Measurements from ENCODE around the gene CYFIP2.

CYFIP2 gene

DNA sequence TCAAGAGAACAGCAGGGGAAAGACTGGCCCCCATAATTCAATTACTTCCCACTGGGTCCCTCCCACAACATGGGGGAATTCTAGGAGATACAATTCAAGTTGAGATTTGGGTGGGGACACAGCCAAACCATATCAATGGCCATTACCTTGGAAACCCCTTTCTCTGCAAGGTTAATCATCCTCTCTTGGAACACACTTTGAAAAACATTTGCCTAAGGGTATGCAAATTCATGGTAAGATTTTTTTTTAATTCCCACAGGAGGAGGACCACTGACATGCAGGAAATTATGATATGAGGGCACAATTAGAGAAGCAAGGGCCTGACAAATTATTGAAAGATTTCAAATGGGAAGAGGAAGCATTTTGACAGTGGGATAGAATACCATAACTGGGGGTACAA is 132.4 kb downstream of the CYFIP2 start:
- ATAC-seq: no peak
- TF ChIP-seq OSR1 (CRISPR knock-in tag; IDR thresholded peaks at IDR 0.05) (no peak), BACH2 (CRISPR knock-in tag; IDR thresholded peaks at IDR 0.05; ENCODE audit: borderline replicate concordance) (no peak), ZNF8 (CRISPR knock-in tag; IDR thresholded peaks at IDR 0.05) (no peak), ISL1 (CRISPR knock-in tag; IDR thresholded peaks at IDR 0.05) (no peak), RARB (CRISPR knock-in tag; IDR thresholded peaks at IDR 0.05) (no peak), TOX (CRISPR knock-in tag; IDR thresholded peaks at IDR 0.05; ENCODE audit: borderline replicate concordance) (no peak), ZFP3 (CRISPR knock-in tag; IDR thresholded peaks at IDR 0.05) (no peak), PPARA (CRISPR knock-in tag; IDR thresholded peaks at IDR 0.05; ENCODE audit: borderline replicate concordance) (no peak), ZNF565 (CRISPR knock-in tag; conservative IDR thresholded peaks at IDR 0.05; ENCODE audit: low read depth) (no peak), ZNF70 (CRISPR knock-in tag; IDR thresholded peaks at IDR 0.05) (no peak), ARNTL (CRISPR knock-in tag; IDR thresholded peaks at IDR 0.05; ENCODE audit: borderline replicate concordance, low read depth) (no peak), ESRRG (CRISPR knock-in tag; IDR thresholded peaks at IDR 0.05) (no peak), GLIS3 (CRISPR knock-in tag; IDR thresholded peaks at IDR 0.05) (no peak), ZC3H10 (CRISPR knock-in tag; IDR thresholded peaks at IDR 0.05) (no peak)
- TF ChIP-seq, protein P1, sequence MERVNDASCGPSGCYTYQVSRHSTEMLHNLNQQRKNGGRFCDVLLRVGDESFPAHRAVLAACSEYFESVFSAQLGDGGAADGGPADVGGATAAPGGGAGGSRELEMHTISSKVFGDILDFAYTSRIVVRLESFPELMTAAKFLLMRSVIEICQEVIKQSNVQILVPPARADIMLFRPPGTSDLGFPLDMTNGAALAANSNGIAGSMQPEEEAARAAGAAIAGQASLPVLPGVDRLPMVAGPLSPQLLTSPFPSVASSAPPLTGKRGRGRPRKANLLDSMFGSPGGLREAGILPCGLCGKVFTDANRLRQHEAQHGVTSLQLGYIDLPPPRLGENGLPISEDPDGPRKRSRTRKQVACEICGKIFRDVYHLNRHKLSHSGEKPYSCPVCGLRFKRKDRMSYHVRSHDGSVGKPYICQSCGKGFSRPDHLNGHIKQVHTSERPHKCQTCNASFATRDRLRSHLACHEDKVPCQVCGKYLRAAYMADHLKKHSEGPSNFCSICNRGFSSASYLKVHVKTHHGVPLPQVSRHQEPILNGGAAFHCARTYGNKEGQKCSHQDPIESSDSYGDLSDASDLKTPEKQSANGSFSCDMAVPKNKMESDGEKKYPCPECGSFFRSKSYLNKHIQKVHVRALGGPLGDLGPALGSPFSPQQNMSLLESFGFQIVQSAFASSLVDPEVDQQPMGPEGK (CRISPR knock-in tag; IDR thresholded peaks at IDR 0.05; ENCODE audit: borderline replicate concordance): no peak
- TF ChIP-seq, protein P2, sequence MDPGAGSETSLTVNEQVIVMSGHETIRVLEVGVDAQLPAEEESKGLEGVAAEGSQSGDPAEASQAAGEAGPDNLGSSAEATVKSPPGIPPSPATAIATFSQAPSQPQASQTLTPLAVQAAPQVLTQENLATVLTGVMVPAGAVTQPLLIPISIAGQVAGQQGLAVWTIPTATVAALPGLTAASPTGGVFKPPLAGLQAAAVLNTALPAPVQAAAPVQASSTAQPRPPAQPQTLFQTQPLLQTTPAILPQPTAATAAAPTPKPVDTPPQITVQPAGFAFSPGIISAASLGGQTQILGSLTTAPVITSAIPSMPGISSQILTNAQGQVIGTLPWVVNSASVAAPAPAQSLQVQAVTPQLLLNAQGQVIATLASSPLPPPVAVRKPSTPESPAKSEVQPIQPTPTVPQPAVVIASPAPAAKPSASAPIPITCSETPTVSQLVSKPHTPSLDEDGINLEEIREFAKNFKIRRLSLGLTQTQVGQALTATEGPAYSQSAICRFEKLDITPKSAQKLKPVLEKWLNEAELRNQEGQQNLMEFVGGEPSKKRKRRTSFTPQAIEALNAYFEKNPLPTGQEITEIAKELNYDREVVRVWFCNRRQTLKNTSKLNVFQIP (CRISPR knock-in tag; IDR thresholded peaks at IDR 0.05; ENCODE audit: borderline replicate concordance, low read depth): no peak
- TF ChIP-seq, protein P3, sequence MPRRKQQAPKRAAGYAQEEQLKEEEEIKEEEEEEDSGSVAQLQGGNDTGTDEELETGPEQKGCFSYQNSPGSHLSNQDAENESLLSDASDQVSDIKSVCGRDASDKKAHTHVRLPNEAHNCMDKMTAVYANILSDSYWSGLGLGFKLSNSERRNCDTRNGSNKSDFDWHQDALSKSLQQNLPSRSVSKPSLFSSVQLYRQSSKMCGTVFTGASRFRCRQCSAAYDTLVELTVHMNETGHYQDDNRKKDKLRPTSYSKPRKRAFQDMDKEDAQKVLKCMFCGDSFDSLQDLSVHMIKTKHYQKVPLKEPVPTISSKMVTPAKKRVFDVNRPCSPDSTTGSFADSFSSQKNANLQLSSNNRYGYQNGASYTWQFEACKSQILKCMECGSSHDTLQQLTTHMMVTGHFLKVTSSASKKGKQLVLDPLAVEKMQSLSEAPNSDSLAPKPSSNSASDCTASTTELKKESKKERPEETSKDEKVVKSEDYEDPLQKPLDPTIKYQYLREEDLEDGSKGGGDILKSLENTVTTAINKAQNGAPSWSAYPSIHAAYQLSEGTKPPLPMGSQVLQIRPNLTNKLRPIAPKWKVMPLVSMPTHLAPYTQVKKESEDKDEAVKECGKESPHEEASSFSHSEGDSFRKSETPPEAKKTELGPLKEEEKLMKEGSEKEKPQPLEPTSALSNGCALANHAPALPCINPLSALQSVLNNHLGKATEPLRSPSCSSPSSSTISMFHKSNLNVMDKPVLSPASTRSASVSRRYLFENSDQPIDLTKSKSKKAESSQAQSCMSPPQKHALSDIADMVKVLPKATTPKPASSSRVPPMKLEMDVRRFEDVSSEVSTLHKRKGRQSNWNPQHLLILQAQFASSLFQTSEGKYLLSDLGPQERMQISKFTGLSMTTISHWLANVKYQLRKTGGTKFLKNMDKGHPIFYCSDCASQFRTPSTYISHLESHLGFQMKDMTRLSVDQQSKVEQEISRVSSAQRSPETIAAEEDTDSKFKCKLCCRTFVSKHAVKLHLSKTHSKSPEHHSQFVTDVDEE (CRISPR knock-in tag; IDR thresholded peaks at IDR 0.05): no peak

DNA sequence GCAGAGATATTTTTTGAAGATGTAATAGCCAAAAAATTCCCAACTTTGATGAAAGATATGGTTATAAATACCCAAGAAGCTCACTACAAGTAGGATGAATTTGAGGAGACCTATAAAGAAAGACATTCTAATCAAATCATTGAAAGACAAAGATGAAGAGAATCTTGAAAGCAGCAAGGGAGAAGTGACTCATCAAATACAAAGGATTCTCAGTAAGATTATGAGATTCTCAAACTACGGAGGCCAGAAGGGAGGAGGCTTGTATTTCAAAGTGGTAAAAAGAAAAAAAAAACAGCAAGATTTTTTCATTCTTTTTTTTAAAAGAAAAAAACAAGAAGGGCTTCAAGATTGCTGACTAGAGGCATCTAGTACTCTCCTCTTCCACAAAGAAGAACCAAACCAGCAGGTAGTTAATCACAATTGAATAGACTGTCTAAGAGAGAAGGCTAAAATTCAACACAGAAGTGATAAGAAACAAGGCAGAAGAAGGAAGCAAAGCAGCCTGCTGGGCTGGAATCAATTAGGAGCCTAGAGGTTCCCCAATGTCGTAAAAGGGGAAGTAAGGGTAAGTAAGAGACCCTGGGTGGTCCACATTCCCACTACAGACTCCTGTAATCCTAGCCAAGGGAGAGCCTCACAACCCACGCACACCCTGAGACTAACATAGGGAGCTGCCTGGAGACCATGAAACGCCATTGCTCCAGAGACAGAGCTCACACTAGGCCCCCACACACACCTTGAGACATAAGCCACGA is 135.0 kb downstream of the CYFIP2 start:
- TF ChIP-seq, protein P1 (CRISPR knock-in tag; IDR thresholded peaks at IDR 0.05; ENCODE audit: borderline replicate concordance): no peak
- TF ChIP-seq RARB (CRISPR knock-in tag; IDR thresholded peaks at IDR 0.05) (no peak), PPARA (CRISPR knock-in tag; IDR thresholded peaks at IDR 0.05; ENCODE audit: borderline replicate concordance) (no peak), ZFP3 (CRISPR knock-in tag; IDR thresholded peaks at IDR 0.05) (no peak), BACH2 (CRISPR knock-in tag; IDR thresholded peaks at IDR 0.05; ENCODE audit: borderline replicate concordance) (no peak), OSR1 (CRISPR knock-in tag; IDR thresholded peaks at IDR 0.05) (no peak), ARNTL (CRISPR knock-in tag; IDR thresholded peaks at IDR 0.05; ENCODE audit: borderline replicate concordance, low read depth) (no peak), ESRRG (CRISPR knock-in tag; IDR thresholded peaks at IDR 0.05) (no peak)
- TF ChIP-seq, protein P4, sequence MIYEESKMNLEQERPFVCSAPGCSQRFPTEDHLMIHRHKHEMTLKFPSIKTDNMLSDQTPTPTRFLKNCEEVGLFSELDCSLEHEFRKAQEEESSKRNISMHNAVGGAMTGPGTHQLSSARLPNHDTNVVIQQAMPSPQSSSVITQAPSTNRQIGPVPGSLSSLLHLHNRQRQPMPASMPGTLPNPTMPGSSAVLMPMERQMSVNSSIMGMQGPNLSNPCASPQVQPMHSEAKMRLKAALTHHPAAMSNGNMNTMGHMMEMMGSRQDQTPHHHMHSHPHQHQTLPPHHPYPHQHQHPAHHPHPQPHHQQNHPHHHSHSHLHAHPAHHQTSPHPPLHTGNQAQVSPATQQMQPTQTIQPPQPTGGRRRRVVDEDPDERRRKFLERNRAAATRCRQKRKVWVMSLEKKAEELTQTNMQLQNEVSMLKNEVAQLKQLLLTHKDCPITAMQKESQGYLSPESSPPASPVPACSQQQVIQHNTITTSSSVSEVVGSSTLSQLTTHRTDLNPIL (CRISPR knock-in tag; IDR thresholded peaks at IDR 0.05; ENCODE audit: low read depth): no peak
- TF ChIP-seq, protein P2 (CRISPR knock-in tag; IDR thresholded peaks at IDR 0.05; ENCODE audit: borderline replicate concordance, low read depth): no peak
- peak; percentile 31; the same call in 1 of the 3 replicates for ATAC-seq

All from SK-N-SH treated with all-trans-retinoic acid at 6 μM for 48 hours (cell line).